GM06990 (cell line): ENCODE results near the gene EIPR1.

ENCODE experiments used
- DNase-seq: peaks from one replicate; pipeline ENCODE4 v3.0.0-alpha.2; 2011; ENCODE audit not compliant: insufficient read length; ENCODE audit errors: extremely low read depth
- H3K27me3 ChIP-seq: replicated peaks from 2 replicates; pipeline ENCODE4 v1.6.0; 2011; ENCODE audit warnings: low read length; ENCODE audit not compliant: control insufficient read depth, insufficient read depth
- H3K36me3 ChIP-seq: 2 replicates; pipeline ENCODE4 v1.5.1; 2011; ENCODE audit warnings: low read length; ENCODE audit not compliant: control insufficient read depth, insufficient read depth
- H3K4me3 ChIP-seq: replicated peaks from 2 replicates; pipeline ENCODE4 v1.5.1; 2011; ENCODE audit warnings: low read depth, mild to moderate bottlenecking, control low read depth, low read length
- CTCF ChIP-seq: IDR thresholded peaks from 2 replicates; pipeline ENCODE4 v1.5.1; 2011; ENCODE audit warnings: low read length, control low read depth, mild to moderate bottlenecking, inconsistent platforms; ENCODE audit not compliant: insufficient read depth, poor library complexity, severe bottlenecking

The EIPR1 gene

GRCh38 chr2:3192920-3193319 is 184.7 kb downstream of the EIPR1 start:
- DNase-seq = no peak
- Histone ChIP-seq H3K4me3 (no peak overlapping the region), H3K36me3 (peaks cover 22% of the 10 kb centered on the region), H3K27me3 (no peaks in the 10 kb centered on the region)
- no peak for TF ChIP-seq CTCF

GRCh38 chr2:3192281-3192818 is 185.3 kb downstream of the EIPR1 start:
- no peak for TF ChIP-seq CTCF
- Histone ChIP-seq H3K36me3 (peaks cover 22% of the 10 kb centered on the region), H3K4me3 (no peak overlapping the region), H3K27me3 (no peaks in the 10 kb centered on the region)
- DNase-seq = no peak

GRCh38 chr2:3189961-3190360 is 187.7 kb downstream of the EIPR1 start:
- no peak overlapping the region for H3K4me3 ChIP-seq
- TF ChIP-seq CTCF = no peak
- DNase-seq = no peak
- H3K27me3 ChIP-seq = no peaks in the 10 kb centered on the region
- H3K36me3 ChIP-seq = peaks cover 20% of the 10 kb centered on the region

- Histone ChIP-seq H3K27me3 (no peaks in the 10 kb centered on the region), H3K4me3 (no peak overlapping the region), H3K36me3 (peaks cover 17% of the 10 kb centered on the region)
- DNase-seq = no peak
- TF ChIP-seq CTCF = no peak
Observed at GRCh38 chr2:3189076-3189591, 188.5 kb downstream of the EIPR1 start.

GRCh38 chr2:3188405-3188946 is 189.1 kb downstream of the EIPR1 start:
- DNase-seq = no peak

More at GRCh38 chr2:3188405-3188946, 189.1 kb downstream of the EIPR1 start:
- Histone ChIP-seq H3K4me3 (no peak overlapping the region), H3K27me3 (no peaks in the 10 kb centered on the region), H3K36me3 (peaks cover 14% of the 10 kb centered on the region)
- no peak for TF ChIP-seq CTCF
